OCI-LY3 (cell line): ENCODE measurements around the gene RANBP9.

Experiments
- CTCF ChIP-seq: fragments of 200-600, 300-600 bp; sonication (generic); IDR thresholded peaks from 2 replicates; pipeline ENCODE4 v1.5.1; 2014; ENCODE audit warnings: antibody characterized with exemption, low read length, low read depth
- EZH2phosphoT487 ChIP-seq: fragments of 200-600 bp; shearing (Covaris generic); IDR thresholded peaks from 2 replicates; pipeline ENCODE4 v1.6.1; 2018; ENCODE audit warnings: antibody characterized with exemption, mixed run types, low read depth

- TF ChIP-seq CTCF (no peak), EZH2phosphoT487 (no peak)
Observed at GRCh38 chr6:13613029-13613594, 98.5 kb downstream of the RANBP9 start.
